ENCODE measurements around the gene TMEM72.

TMEM72 gene

DNA sequence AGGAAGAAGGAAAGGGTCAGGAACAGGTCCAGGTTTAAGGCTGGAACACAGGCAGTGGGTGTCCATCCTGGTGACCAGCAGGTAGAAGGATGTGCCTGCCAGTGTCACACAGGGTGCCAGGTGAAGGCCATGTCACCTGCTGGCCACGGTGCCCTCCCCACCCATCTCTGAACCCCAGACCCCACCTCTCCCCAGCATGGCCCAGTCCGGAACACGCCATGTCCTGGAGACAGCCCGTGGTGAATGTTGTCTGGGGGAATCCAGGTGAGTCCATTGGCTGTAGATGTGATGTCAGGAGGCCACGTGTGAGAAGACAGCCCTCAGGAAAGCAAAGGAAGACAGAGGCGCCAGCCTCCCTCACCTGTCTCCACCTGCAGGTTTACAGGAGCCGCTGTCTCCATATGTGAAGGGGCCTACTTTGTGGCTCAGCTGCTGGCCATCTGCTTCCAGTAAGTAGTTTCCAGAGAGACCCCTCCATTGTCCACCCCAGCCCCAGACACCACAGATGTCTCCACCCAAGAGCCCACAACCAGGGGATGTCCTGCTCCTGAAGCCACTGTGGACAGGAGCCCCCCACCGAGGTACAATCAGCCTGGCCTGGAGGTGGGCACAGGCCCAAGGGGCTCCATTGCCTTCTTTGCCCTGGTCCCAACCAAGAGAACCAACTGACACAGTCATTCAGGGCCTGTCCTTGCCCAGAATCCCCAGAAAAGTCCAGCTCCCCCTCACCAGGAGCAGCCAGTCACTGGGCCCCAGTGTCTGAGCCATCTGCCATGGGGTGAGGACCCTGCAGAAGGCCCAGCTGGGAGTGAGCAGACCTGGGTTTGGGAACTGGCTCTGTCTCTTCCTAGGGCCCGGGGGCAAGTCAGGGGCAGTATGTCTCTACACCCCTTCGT is 20.7 kb downstream of the TMEM72 start:
- H3K36me3 ChIP-seq (ENCODE audit: control insufficient read depth, insufficient read depth, low read length), result no peaks in the 10 kb centered on the region
- H3K4me3 ChIP-seq (ENCODE audit: low read length), result no peak overlapping the region
- peaks cover 13% of the 10 kb centered on the region for H3K4me1 ChIP-seq (ENCODE audit: control insufficient read depth, insufficient read depth, low read length)
- no peaks in the 10 kb centered on the region for H3K27me3 ChIP-seq (ENCODE audit: control insufficient read depth, insufficient read depth, low read length)
- H3K9ac ChIP-seq (ENCODE audit: low read length), result no peak overlapping the region
- H3K9me3 ChIP-seq (ENCODE audit: control insufficient read depth, low read length), result no peaks in the 10 kb centered on the region

DNA sequence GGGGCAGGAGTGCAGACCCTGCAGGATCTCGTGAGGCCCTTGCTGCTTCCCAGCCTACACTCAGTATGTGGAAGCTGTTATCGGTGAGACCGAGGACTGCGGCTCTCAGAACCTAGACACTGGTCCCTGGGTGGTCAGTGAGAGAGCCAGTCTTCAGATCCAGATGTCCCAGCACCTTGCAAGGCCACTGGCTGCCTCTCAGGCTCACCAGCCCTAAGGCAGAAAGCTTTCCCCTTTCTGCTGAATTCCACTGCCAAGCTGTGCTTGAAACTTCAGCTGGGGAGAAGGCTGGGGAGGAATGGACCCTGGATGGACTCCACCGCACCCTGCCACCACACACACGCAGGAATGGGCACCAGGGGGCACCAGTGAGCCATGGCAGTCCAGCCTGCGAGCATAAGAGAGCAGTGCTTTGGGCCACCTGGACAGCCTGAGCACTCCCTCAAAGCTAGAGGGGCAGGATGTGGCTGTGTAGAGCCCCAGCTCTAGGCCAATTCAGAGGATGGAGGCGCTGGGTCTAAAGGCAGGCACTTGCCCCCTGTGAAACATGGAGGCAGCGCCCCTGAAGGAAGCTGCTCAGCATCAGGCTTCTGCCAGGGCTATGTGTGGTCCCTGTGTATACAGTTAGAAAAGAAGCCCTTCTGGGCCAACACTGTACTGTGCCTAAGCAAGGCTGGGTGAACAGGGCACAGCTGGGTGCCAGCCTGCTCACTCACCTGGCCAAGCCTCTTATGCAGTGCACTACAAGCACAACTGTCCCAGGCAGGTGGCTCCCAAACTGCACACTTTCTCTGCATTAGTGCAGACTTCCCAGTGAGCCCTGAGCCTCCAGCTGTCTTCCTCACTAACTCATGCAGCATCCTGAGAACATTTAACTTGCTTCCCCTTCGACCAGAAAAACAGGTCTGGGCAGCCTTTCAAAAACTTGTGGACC is 21.6 kb downstream of the TMEM72 start:
- Histone ChIP-seq H3K4me1 (ENCODE audit: control insufficient read depth, insufficient read depth, low read length) (peaks cover 13% of the 10 kb centered on the region), H3K9ac (ENCODE audit: low read length) (no peak overlapping the region), H3K36me3 (ENCODE audit: control insufficient read depth, insufficient read depth, low read length) (no peaks in the 10 kb centered on the region), H3K27me3 (ENCODE audit: control insufficient read depth, insufficient read depth, low read length) (no peaks in the 10 kb centered on the region), H3K9me3 (ENCODE audit: control insufficient read depth, low read length) (no peaks in the 10 kb centered on the region), H3K4me3 (ENCODE audit: low read length) (no peak overlapping the region)

DNA sequence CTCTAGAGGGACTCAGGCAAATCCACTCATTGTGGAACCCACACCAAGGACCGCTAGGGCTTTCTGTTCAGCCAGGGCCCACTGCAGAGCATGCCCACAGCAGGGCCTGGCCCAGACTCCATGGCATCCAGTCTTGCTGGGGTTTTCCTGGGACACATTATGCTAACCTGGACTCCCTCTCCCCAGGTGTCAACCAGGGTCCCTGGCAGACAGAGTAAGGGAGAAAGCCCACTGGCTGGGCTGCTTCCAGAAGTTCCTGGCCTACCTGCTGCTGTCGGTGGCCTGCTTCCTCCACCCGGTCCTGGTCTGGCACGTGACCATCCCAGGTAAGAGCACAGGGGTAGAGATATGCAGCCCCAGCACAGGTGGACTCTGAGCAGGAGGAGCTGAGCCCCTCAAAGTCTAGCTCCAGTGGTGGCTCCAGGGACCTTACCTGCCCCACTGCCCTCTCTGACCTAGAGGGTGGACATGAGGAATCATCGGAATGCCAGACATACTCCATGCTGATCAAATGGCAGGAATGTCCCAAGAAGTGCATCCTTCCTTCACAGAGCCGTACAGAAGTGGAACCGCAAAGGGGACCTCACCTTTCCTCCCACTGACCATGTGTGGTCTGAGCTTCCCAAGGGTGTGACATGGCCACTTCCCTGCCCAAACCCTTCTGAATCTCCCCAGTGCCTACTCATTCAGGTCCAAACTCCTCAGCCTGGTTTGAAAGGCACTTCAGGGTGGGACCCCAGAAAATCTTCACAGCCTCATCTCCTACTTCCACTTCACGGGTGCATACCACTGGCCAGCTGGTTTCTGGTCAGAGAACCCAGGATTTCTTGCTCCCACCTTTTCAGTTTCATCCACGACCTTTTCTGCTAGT is 22.5 kb downstream of the TMEM72 start:
- no peak overlapping the region for H3K9ac ChIP-seq (ENCODE audit: low read length)
- no peak overlapping the region for H3K4me3 ChIP-seq (ENCODE audit: low read length)
- H3K4me1 ChIP-seq (ENCODE audit: control insufficient read depth, insufficient read depth, low read length), result peaks cover 13% of the 10 kb centered on the region
- H3K36me3 ChIP-seq (ENCODE audit: control insufficient read depth, insufficient read depth, low read length), result no peaks in the 10 kb centered on the region
- H3K27me3 ChIP-seq (ENCODE audit: control insufficient read depth, insufficient read depth, low read length), result no peaks in the 10 kb centered on the region
- H3K9me3 ChIP-seq (ENCODE audit: control insufficient read depth, low read length), result no peaks in the 10 kb centered on the region

DNA sequence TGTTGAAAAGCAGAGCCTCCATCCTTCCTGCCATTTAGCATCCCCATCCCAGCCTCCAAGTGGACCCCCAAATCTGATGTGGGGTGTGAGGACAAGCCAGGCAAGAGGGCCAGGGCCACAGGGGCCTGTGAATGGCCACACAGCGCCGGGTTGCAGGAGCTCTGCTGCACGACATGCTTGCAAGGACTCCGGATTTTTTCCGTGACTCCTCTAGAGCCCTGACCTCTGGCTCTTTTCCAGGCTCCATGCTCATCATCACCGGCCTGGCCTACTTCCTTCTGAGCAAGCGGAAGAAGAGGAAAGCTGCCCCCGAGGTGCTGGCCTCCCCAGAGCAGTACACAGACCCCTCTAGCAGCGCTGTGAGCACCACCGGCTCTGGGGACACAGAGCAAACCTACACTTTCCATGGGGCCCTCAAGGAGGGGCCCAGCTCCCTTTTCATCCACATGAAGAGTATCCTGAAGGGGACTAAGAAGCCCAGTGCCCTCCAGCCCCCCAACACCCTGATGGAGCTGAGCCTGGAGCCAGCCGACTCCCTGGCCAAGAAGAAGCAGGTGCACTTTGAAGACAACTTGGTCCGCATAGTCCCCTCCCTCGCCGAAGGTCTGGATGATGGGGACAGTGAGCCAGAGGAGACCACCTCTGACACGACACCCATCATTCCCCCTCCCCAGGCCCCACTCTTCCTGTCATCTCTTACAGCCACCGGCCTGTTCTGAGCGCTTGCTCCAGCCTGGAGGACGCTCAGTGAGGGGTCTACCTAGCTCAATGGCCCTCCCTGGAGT is 23.5 kb downstream of the TMEM72 start:
- H3K36me3 ChIP-seq (ENCODE audit: control insufficient read depth, insufficient read depth, low read length), result no peaks in the 10 kb centered on the region
- H3K4me3 ChIP-seq (ENCODE audit: low read length), result no peak overlapping the region
- H3K4me1 ChIP-seq (ENCODE audit: control insufficient read depth, insufficient read depth, low read length), result peaks cover 13% of the 10 kb centered on the region
- no peak overlapping the region for H3K9ac ChIP-seq (ENCODE audit: low read length)
- H3K27me3 ChIP-seq (ENCODE audit: control insufficient read depth, insufficient read depth, low read length), result no peaks in the 10 kb centered on the region
- H3K9me3 ChIP-seq (ENCODE audit: control insufficient read depth, low read length), result no peaks in the 10 kb centered on the region

DNA sequence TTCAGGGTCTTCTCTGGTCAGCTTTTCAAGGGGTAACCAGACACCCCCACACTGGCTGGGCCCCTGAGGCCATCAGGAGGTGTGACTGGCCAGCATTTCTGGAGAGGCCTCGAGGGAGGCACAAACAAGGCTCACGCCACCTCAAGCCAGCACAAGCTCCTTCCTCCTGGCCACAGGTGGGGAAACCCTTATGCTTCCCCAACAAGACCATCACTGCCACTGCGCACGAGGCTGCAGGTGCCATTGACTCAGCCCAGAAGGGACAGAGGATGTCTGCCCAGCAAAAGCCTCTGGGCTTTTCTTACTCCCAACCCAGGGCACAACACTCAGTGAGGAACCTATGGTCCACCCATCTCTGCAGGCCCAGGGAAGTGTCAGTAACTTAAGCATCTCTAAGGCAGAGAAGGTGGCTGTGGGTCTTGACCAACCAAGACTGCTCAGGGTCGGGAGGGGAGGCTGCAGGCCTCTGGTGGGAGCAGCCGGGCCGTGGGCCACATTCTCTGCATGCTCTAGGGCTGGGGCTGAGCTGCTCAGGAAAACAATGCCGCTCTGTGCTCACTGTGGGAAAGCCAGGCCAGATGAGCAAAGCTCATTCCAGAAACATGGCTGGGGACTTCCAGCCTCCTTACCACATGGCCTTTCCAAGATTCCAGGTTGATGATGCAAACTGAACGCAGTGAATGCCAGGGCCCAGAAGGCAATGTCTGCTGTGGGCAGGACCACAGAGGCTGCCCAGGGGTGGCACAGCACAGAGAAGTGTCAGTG is 24.2 kb downstream of the TMEM72 start:
- H3K36me3 ChIP-seq (ENCODE audit: control insufficient read depth, insufficient read depth, low read length), result no peaks in the 10 kb centered on the region
- H3K9ac ChIP-seq (ENCODE audit: low read length), result no peak overlapping the region
- H3K4me3 ChIP-seq (ENCODE audit: low read length), result no peak overlapping the region
- H3K27me3 ChIP-seq (ENCODE audit: control insufficient read depth, insufficient read depth, low read length), result no peaks in the 10 kb centered on the region
- no peaks in the 10 kb centered on the region for H3K9me3 ChIP-seq (ENCODE audit: control insufficient read depth, low read length)
- H3K4me1 ChIP-seq (ENCODE audit: control insufficient read depth, insufficient read depth, low read length), result peaks cover 17% of the 10 kb centered on the region

DNA sequence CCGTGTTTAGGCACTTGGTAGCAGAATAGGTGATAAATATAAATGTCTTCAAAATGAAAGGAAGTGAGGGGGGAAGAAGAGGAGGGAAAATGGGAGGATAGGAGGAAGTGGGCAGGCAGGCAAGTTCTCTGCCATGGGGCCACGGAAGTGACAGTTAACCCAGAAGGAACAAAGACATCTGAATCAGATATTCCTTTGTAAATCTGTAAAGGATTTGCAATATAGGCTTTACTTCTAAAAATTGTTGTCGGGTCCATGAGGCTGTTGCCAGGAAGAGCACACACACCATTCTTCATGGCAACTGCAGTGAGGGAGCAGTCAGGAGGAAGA is 24.8 kb downstream of the TMEM72 start:
- Histone ChIP-seq H3K4me3 (ENCODE audit: low read length) (no peak overlapping the region), H3K4me1 (ENCODE audit: control insufficient read depth, insufficient read depth, low read length) (peaks cover 17% of the 10 kb centered on the region)

DNA sequence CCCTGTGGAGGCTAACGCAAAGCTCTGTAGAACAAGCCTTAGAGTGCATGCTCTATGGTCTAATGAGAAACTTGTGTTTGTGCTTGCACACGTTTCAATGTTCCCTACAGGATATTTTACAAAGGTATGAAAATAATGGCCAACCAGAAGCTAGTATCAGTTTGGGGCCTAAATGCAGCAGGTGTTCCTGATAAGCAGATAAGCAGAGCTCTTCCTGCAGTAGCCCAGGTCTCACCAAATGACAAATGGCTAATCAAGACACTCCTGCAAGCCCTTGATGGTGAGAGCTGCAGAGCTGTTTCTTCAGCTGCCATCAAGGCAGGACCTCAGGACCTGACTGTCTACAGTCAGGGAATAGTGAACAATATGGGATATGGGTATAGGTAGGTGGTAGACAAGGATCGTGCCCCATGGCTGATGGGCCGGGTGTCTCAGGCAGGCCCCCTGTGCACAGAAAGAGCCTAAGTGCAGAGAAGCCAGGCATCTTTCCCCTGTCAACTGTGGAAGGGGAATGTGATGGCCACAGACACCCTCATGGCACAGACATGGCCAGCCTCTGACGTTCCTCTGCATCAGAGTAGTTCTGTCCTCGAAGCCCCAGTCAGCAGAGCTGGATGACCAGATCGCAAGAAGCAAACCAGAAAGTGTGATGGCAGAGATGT is 25.3 kb downstream of the TMEM72 start:
- Histone ChIP-seq H3K9ac (ENCODE audit: low read length) (no peak overlapping the region), H3K4me3 (ENCODE audit: low read length) (no peak overlapping the region), H3K36me3 (ENCODE audit: control insufficient read depth, insufficient read depth, low read length) (no peaks in the 10 kb centered on the region), H3K9me3 (ENCODE audit: control insufficient read depth, low read length) (no peaks in the 10 kb centered on the region), H3K4me1 (ENCODE audit: control insufficient read depth, insufficient read depth, low read length) (peaks cover 17% of the 10 kb centered on the region), H3K27me3 (ENCODE audit: control insufficient read depth, insufficient read depth, low read length) (no peaks in the 10 kb centered on the region)

More for the DNA sequence above, 24.8 kb downstream of the TMEM72 start:
- Histone ChIP-seq H3K36me3 (ENCODE audit: control insufficient read depth, insufficient read depth, low read length) (no peaks in the 10 kb centered on the region), H3K9me3 (ENCODE audit: control insufficient read depth, low read length) (no peaks in the 10 kb centered on the region), H3K27me3 (ENCODE audit: control insufficient read depth, insufficient read depth, low read length) (no peaks in the 10 kb centered on the region), H3K9ac (ENCODE audit: low read length) (no peak overlapping the region)

DNA sequence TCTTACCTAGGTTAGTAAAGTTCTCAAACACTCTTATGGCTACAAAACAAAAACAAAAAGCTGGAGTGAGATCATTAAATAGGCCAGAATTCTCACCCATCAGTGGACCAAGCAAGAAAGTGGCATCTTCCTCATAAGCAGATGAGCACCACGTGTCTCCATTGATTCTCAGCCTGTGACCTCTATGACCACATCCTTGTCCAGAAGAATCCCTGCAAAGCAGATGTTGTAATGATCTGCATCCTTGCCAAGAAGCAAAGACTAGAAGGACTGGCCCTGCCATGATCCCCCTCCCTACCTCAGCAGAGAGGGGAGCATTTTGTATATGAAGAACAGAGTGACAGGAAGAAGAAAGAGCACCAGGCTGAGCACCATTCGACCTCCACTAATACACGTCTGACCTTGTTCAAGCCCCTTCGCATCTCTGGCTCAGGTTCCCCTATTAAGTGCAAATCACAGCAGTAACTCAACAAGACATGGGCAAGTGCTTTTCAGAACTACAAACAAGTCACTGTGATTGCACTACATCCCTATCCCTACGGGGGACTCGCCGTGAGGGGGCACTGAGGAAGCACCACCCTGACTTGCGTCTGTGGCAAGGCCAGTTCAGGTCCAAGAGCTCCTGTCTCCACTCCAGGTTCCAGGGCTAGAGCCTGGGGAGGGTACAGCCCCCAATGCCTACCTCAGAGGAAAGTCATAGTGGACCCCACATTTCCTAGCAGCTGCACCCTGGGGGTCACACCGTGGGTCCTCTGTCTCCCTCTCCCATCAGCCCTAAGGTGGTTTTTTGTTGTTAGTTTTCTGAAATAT is 26.3 kb downstream of the TMEM72 start:
- Histone ChIP-seq H3K27me3 (ENCODE audit: control insufficient read depth, insufficient read depth, low read length) (no peaks in the 10 kb centered on the region), H3K9ac (ENCODE audit: low read length) (no peak overlapping the region), H3K4me1 (ENCODE audit: control insufficient read depth, insufficient read depth, low read length) (peaks cover 17% of the 10 kb centered on the region)

DNA sequence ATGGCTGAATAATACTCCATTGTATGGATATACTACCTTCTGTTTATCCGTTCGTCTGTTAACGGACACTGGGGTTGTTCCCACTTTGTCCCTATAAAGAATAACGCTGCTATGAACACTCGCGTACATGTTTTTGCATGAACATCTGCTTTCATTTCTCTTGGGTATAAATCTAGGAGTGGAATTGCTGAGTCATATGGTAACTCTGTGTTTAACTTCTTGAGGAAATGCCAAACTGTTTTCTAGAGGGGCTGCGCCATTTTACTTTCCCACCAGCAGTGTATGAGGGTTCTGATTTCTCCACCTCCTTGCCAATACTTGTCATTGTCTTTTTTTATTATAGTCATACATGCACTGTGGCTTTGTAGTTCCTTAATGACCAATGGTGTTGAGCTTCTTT is 27.8 kb downstream of the TMEM72 start:
- H3K36me3 ChIP-seq (ENCODE audit: control insufficient read depth, insufficient read depth, low read length), result no peaks in the 10 kb centered on the region
- peaks cover 10% of the 10 kb centered on the region for H3K4me1 ChIP-seq (ENCODE audit: control insufficient read depth, insufficient read depth, low read length)

More for the DNA sequence above, 26.3 kb downstream of the TMEM72 start:
- H3K9me3 ChIP-seq (ENCODE audit: control insufficient read depth, low read length), result no peaks in the 10 kb centered on the region
- no peaks in the 10 kb centered on the region for H3K36me3 ChIP-seq (ENCODE audit: control insufficient read depth, insufficient read depth, low read length)
- H3K4me3 ChIP-seq (ENCODE audit: low read length), result no peak overlapping the region

More for the DNA sequence above, 27.8 kb downstream of the TMEM72 start:
- H3K9ac ChIP-seq (ENCODE audit: low read length), result no peak overlapping the region
- no peaks in the 10 kb centered on the region for H3K27me3 ChIP-seq (ENCODE audit: control insufficient read depth, insufficient read depth, low read length)
- no peaks in the 10 kb centered on the region for H3K9me3 ChIP-seq (ENCODE audit: control insufficient read depth, low read length)
- no peak overlapping the region for H3K4me3 ChIP-seq (ENCODE audit: low read length)

Measured in mucosa of stomach (tissue), 1 donor.